Measurements from ENCODE around the gene RAPGEF6.
"Not testable (repeated sequence)": the region's sequence is repeated elsewhere in the genome, so short reads cannot be mapped to it uniquely, and the experiment has no call there.

The RAPGEF6 gene

GRCh38 chr5:131634996-131635683 is at the start of gene RAPGEF6:
RAPGEF6 (minus strand) TSS chr5:131635229; CDS start chr5:131635030, 199 bp downstream.
- peak; percentile 78 for DNase-seq (ENCODE audit: low spot score)
- in situ Hi-C loops (cut with MboI; ENCODE audit: low pct_unique_long_range_greater_than_20kb, low sequenced_read_pairs, unreplicated experiment), result no loop called here
- TF ChIP-seq CTCF (IDR thresholded peaks at IDR 0.05; ENCODE audit: extremely low read depth, insufficient read depth, missing control alignments), result no peak

- no peak for DNase-seq (ENCODE audit: low spot score)
- in situ Hi-C loops (cut with MboI; ENCODE audit: low pct_unique_long_range_greater_than_20kb, low sequenced_read_pairs, unreplicated experiment), result no loop called here
- TF ChIP-seq CTCF (IDR thresholded peaks at IDR 0.05; ENCODE audit: extremely low read depth, insufficient read depth, missing control alignments), result no peak
Measured at GRCh38 chr5:131684595-131684994, 49.6 kb upstream of the RAPGEF6 start.

- TF ChIP-seq CTCF (IDR thresholded peaks at IDR 0.05; ENCODE audit: extremely low read depth, insufficient read depth, missing control alignments), result no peak
- no peak for DNase-seq (ENCODE audit: low spot score)
- in situ Hi-C loops (cut with MboI; ENCODE audit: low pct_unique_long_range_greater_than_20kb, low sequenced_read_pairs, unreplicated experiment), result no loop called here
Measured at GRCh38 chr5:131684051-131684450, 49.0 kb upstream of the RAPGEF6 start.

- in situ Hi-C loops (cut with MboI; ENCODE audit: low pct_unique_long_range_greater_than_20kb, low sequenced_read_pairs, unreplicated experiment), result no loop called here
- TF ChIP-seq CTCF (IDR thresholded peaks at IDR 0.05; ENCODE audit: extremely low read depth, insufficient read depth, missing control alignments), result no peak
- no peak for DNase-seq (ENCODE audit: low spot score)
Measured at GRCh38 chr5:131682826-131683225, 47.8 kb upstream of the RAPGEF6 start.

- in situ Hi-C loops (cut with MboI; ENCODE audit: low pct_unique_long_range_greater_than_20kb, low sequenced_read_pairs, unreplicated experiment), result no loop called here
- TF ChIP-seq CTCF (IDR thresholded peaks at IDR 0.05; ENCODE audit: extremely low read depth, insufficient read depth, missing control alignments), result no peak
- DNase-seq (ENCODE audit: low spot score), result no peak
Measured at GRCh38 chr5:131682175-131682574, 47.1 kb upstream of the RAPGEF6 start.

- no peak for TF ChIP-seq CTCF (IDR thresholded peaks at IDR 0.05; ENCODE audit: extremely low read depth, insufficient read depth, missing control alignments)
- no peak for DNase-seq (ENCODE audit: low spot score)
- in situ Hi-C loops (cut with MboI; ENCODE audit: low pct_unique_long_range_greater_than_20kb, low sequenced_read_pairs, unreplicated experiment), result no loop called here
Measured at GRCh38 chr5:131679911-131680310, 44.9 kb upstream of the RAPGEF6 start.

GRCh38 chr5:131678273-131678672 is 43.2 kb upstream of the RAPGEF6 start:
- in situ Hi-C loops (cut with MboI; ENCODE audit: low pct_unique_long_range_greater_than_20kb, low sequenced_read_pairs, unreplicated experiment); DNase-seq (ENCODE audit: low spot score): not testable (repeated sequence)

Data from GM13977 (cell line).